Heart right ventricle (tissue), 16 donors: Measurements from ENCODE around the gene S100A7. TPM values are rescaled to one million over a fixed set of nuclear protein-coding genes. Genes with fewer than 3 reads are reported as not detected.

ENCODE experiments used
- ATAC-seq, 8 donors: fragments of 200-7000 bp; cut with Tn5 transposase; one replicate each; pipeline ENCODE4 v1.9.1; 2020; ENCODE audit warnings: mild to moderate bottlenecking in 8 of 8, moderate library complexity in 8 of 8, moderate number of reproducible peaks in 1 of 8
- DNase-seq, 2 donors: peaks; one replicate each; pipeline ENCODE4 v3.0.0-alpha.2; 2020
- H3K27ac ChIP-seq, 10 donors: fragments of 200-600 bp; sonication (generic) in 2 of 10; one replicate each; pipeline versions ENCODE4 v1.5.0 to v1.8.0; 2020 to 2022; ENCODE audit warnings: mild to moderate bottlenecking in 3 of 10
- H3K27me3 ChIP-seq, 7 donors: fragments of 200-600 bp; one replicate each; pipeline ENCODE4 v1.8.0; 2021 to 2022; ENCODE audit warnings: mild to moderate bottlenecking in 2 of 7
- H3K36me3 ChIP-seq, 9 donors: fragments of 200-600 bp; sonication (generic) in 1 of 9; one replicate each; pipeline versions ENCODE4 v1.5.0 to v1.8.0; 2020 to 2022; ENCODE audit warnings: mild to moderate bottlenecking in 2 of 9
- H3K4me1 ChIP-seq, 9 donors: fragments of 200-600 bp; sonication (generic) in 1 of 9; one replicate each; pipeline versions ENCODE4 v1.5.0 to v1.8.0; 2020 to 2022; ENCODE audit warnings: mild to moderate bottlenecking in 4 of 9
- H3K4me3 ChIP-seq, 10 donors: fragments of 200-600 bp; sonication (generic) in 2 of 10; one replicate each; pipeline versions ENCODE4 v1.5.0 to v1.8.0; 2020 to 2022; ENCODE audit warnings: mild to moderate bottlenecking in 7 of 10, moderate library complexity in 2 of 10
- H3K9me3 ChIP-seq, 11 donors: fragments of 200-600 bp in 10 of 11; sonication (generic) in 2 of 11; one replicate each; pipeline versions ENCODE4 v1.5.0 to v1.8.0; 2013 to 2022; ENCODE audit warnings: mild to moderate bottlenecking in 2 of 11, control low read depth in 1 of 11, moderate library complexity in 1 of 11
- WGBS, 2 donors: extraction: QIAGEN DNeasy Blood & Tissue Kit; methylation state at CpG; one replicate each; pipeline ENCODE4 v1.1.7; 2013; ENCODE audit warnings: inconsistent platforms in 1 of 2; 5-methylcytosine and 5-hydroxymethylcytosine counted together
- intact Hi-C, 10 donors: fragments of 100-400 bp; cut with DNase I; formaldehyde crosslinking; loops; one replicate each; pipeline versions ENCODE4 v1.11.1 to v1.14.2; 2022
- polyA plus RNA-seq, 2 donors: library from polyadenylated mRNA; stranded (reverse); fragments of 200-250 nt; gene quantifications; one replicate each; pipeline ENCODE4 v1.2.3, GENCODE V29; 2013
- total RNA-seq, 10 donors: library from RNA; stranded (reverse); fragmentation: NEBNext Ultra II Directional in 3 of 10; extraction: Animal tissue kit (Norgen Biotek cat#: 25700) in 3 of 10; gene quantifications; one replicate each; pipeline versions ENCODE4 v1.2.1 to v1.2.4, GENCODE V29; 2021 to 2023
- TF ChIP-seq, protein P1 (sequence below), 9 donors: fragments of 200-600 bp; sonication (generic) in 2 of 9; IDR thresholded peaks; one replicate each; pipeline versions ENCODE4 v1.5.0 to v1.8.0; 2021 to 2022; ENCODE audit warnings: antibody characterized with exemption in 9 of 9, mild to moderate bottlenecking in 5 of 9, moderate library complexity in 1 of 9
- donor health status: Arrhythmogenic right ventricular cardiomyopathy.
- donor health status: ischemic (EF 13 %, LVEDD 7.1; RV severe dilation, severe dysfunction).
- donor health status: healthy with polysubstance abuse.
- donor health status: DM: no; HTN: yes; CAD: no.
- donor health status: DM: no; HTN: no; CAD: no.
- donor health status: ischemic (EF 25% LVEDD 6.9; RV normal size, moderate dysfunction).
- donor health status: ischemic (EF 25% LVEDD 5.7; RV mildly dilated, moderate dysfunction).
- donor health status: healthy.
- donor health status: DM: yes; HTN: yes; CAD: no.
- donor health status: Ischemic cardiomyopathy.
- donor health status: ischemic (EF 35%, LVEDD 5.7; RV mildly dilated, moderate dysfunction).
- donor health status: nonischemic (EF 11% LVEDD 7.7; RV severe dilation, severe dysfunction).
- donor health status: DM: yes; HTN: yes; CAD: no.
- donor health status: PGD.
- donor health status: ischemic (EF 29% LVEDD 5.4; RV normal size, mild dysfunction).
- donor health status: nonischemic (EF 23%, LVEDD 6.1; RV moderate dilation, normal function).

S100A7 gene
- total and polyA plus RNA-seq, 12 donors = 0.20 TPM; not detected in 11

DNA sequence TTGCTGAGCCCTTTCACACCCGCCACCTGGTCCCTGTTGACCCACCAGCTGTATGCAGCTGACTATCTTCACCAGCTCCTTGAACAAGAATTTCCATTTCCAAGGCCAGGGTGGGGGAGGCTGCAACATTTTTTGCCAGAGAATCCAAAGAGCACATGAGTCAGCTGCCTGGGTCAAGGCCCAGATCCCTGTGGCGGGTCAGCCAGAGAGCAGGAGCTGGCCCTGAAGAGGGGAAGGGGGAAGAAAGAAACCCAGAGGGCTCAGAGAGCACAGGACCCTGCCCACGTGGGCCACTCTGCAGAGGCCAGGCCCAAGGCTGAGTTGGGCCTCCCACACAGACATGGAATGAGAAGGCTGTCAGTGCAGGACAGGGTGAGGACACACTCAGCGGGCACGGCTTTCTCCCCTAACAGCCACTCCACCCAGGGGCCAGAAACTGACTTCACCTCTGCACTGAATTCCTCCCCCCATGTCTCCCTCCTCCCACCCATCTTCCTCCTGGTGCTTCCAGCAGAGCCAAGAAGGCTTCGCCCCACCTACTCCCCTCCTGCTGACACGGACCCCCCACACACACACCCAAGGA is 46.5 kb upstream of the S100A7 start:
- ATAC-seq = peak; percentile 90 to 94 (median 91)
- 42 to 52% methylated on average over 7 of the region's 7 CpGs for WGBS, 2 donors
- intact Hi-C loops = loop anchor here in 2 of 10 donors (5.0 kb wide), 1 partner anchor 480 kb away; the partner anchor contains the start of gene RAB13 (in 2 of the 2)

DNA sequence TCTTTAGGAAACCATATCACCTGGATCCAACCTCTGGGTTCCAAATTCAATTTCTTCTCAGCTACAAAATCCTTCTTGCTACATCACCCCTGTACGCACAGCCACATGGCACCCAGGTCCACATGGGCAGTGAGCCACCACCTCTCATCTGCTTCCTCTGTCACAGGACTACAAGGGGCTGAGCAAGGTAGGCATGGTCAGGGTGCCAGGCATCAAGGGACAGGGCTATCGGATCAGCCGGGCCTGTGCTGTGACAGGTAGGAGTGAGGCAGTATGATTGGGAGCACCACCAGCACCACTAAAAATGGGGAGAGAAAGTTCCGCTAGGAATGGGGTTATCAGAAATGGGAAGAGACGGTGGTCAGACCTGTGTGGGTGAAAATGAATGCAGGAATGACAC is 45.9 kb upstream of the S100A7 start:
- H3K9me3 ChIP-seq = no peaks in the 10 kb centered on the region
- TF ChIP-seq, protein P1, sequence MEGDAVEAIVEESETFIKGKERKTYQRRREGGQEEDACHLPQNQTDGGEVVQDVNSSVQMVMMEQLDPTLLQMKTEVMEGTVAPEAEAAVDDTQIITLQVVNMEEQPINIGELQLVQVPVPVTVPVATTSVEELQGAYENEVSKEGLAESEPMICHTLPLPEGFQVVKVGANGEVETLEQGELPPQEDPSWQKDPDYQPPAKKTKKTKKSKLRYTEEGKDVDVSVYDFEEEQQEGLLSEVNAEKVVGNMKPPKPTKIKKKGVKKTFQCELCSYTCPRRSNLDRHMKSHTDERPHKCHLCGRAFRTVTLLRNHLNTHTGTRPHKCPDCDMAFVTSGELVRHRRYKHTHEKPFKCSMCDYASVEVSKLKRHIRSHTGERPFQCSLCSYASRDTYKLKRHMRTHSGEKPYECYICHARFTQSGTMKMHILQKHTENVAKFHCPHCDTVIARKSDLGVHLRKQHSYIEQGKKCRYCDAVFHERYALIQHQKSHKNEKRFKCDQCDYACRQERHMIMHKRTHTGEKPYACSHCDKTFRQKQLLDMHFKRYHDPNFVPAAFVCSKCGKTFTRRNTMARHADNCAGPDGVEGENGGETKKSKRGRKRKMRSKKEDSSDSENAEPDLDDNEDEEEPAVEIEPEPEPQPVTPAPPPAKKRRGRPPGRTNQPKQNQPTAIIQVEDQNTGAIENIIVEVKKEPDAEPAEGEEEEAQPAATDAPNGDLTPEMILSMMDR (IDR thresholded peaks at IDR 0.05) = no peak
- peak in 7 of 8 donors; percentile 0 to 22 (median 6) for ATAC-seq
- H3K36me3 ChIP-seq = no peaks in the 10 kb centered on the region
- intact Hi-C loops = loop anchor here in 2 of 10 donors (5.0 kb wide), 1 partner anchor 481 kb away; the partner anchor contains the start of gene RAB13 (in 2 of the 2)
- H3K4me3 ChIP-seq = no peak overlapping the region
- peaks cover 13 to 34% (median 21%) of the 10 kb centered on the region in 9 donors for H3K4me1 ChIP-seq
- peak overlapping the region in 8 of 10 donors; percentile 62 to 88 (median 80) for H3K27ac ChIP-seq
- DNase-seq = no peak
- H3K27me3 ChIP-seq = no peaks in the 10 kb centered on the region
- WGBS, 2 donors = 71 to 82% methylated on average over 5 of the region's 5 CpGs

More for the DNA sequence above, 46.5 kb upstream of the S100A7 start:
- Histone ChIP-seq H3K36me3 (no peaks in the 10 kb centered on the region), H3K27ac (peak overlapping the region; percentile 40 to 88 (median 77)), H3K4me1 (peaks cover 13 to 34% (median 21%) of the 10 kb centered on the region in 9 donors), H3K4me3 (no peak overlapping the region), H3K27me3 (no peaks in the 10 kb centered on the region), H3K9me3 (no peaks in the 10 kb centered on the region)
- TF ChIP-seq, protein P1 (IDR thresholded peaks at IDR 0.05) = no peak
- DNase-seq = peak; percentile 74 to 91

DNA sequence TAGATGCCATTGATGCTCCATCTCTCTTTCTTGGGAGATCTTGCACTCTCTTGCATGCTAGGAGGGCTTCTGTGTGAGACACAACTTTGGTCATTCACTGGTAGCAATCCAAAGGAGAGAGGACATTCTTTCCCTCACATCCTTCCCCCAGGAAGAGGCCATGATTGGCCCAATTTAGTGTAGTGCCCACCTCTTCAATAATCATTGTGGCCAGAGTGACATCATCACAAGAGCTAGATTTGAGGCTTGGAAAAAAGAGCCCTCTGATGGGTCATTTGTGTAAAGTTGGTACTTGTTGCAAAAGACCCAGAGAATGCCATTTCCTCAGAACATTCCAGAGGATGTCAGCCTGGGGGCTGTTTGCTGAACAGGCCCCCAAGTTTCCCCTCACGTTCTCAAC is 45.1 kb upstream of the S100A7 start:
- ATAC-seq = no peak
- DNase-seq = no peak
- H3K36me3 ChIP-seq = no peaks in the 10 kb centered on the region
- 95 to 97% methylated on average over 1 of the region's 1 CpG for WGBS, 2 donors
- no peak overlapping the region for H3K4me3 ChIP-seq
- intact Hi-C loops = loop anchor here in 2 of 10 donors (5.0 kb wide), 1 partner anchor 482 kb away; the partner anchor contains the start of gene RAB13 (in 2 of the 2)
- no peaks in the 10 kb centered on the region for H3K27me3 ChIP-seq
- no peaks in the 10 kb centered on the region for H3K9me3 ChIP-seq
- peak overlapping the region in 1 of 10 donors; percentile 73 for H3K27ac ChIP-seq
- peaks cover 13 to 27% (median 20%) of the 10 kb centered on the region in 9 donors for H3K4me1 ChIP-seq
- TF ChIP-seq, protein P1 (IDR thresholded peaks at IDR 0.05) = no peak

DNA sequence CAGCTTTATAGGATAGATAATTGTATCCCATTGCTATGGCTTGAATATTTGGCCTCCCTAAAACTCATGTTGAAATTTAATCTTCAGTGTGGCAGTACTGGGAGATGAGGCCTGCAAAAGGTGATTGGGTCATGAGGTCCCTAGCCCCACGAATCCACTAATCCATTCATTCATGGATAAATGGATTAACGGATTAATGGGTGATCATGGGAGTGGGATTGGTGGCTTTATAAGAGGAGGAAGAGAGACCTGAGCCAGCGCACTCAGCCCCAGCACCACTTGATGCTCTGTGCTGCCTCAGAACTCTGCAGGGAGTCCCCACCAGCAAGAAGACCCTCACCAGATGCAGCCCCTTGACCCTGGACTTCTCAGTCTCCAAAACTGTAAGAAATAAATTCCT is 43.3 kb upstream of the S100A7 start:
- no peaks in the 10 kb centered on the region for H3K9me3 ChIP-seq
- WGBS, 2 donors = 86 to 87% methylated on average over 3 of the region's 3 CpGs
- peaks cover 13 to 27% (median 20%) of the 10 kb centered on the region in 9 donors for H3K4me1 ChIP-seq
- intact Hi-C loops = no loop called here
- H3K36me3 ChIP-seq = no peaks in the 10 kb centered on the region
- H3K27ac ChIP-seq = no peak overlapping the region
- DNase-seq (no peak), ATAC-seq (no peak)
- no peak overlapping the region for H3K4me3 ChIP-seq
- TF ChIP-seq, protein P1 (IDR thresholded peaks at IDR 0.05) = no peak
- no peaks in the 10 kb centered on the region for H3K27me3 ChIP-seq
